CD14-positive monocyte (primary cell): ENCODE data around the gene OR4C13. TPM values are rescaled to one million over a fixed set of nuclear protein-coding genes. Genes with fewer than 3 reads are reported as not detected.
"Not testable (repeated sequence)": the region's sequence is repeated elsewhere in the genome, so short reads cannot be mapped to it uniquely, and the experiment has no call there.

Experiments used
- DNase-seq, 3 donors: peaks; one replicate each; pipeline ENCODE4 v3.0.0-alpha.2; 2011 to 2022
- H2AFZ ChIP-seq: 2 replicates; pipeline ENCODE4 v1.6.0; 2012; ENCODE audit warnings: mild to moderate bottlenecking, low read depth, low read length, inconsistent platforms; ENCODE audit not compliant: insufficient read depth, poor library complexity, severe bottlenecking
- H3K27ac ChIP-seq, 2 donors: 1 replicate in 1 of 2; 2 replicates in 1 of 2; pipeline ENCODE4 v1.5.1; 2012 to 2013; ENCODE audit warnings: low read length in 2 of 2, control low read depth in 1 of 2, inconsistent platforms in 1 of 2, low read depth in 1 of 2, mild to moderate bottlenecking in 1 of 2
- H3K27me3 ChIP-seq, 2 donors: one replicate each; pipeline versions ENCODE4 v1.6.0 to v1.6.1; 2011 to 2013; ENCODE audit warnings: low read length in 2 of 2; ENCODE audit not compliant: control insufficient read depth in 2 of 2, insufficient read depth in 2 of 2
- H3K36me3 ChIP-seq, 2 donors: replicated peaks in 1 of 2; 1 replicate in 1 of 2; 2 replicates in 1 of 2; pipeline versions ENCODE4 v1.5.1 to v1.6.1; 2012 to 2013; ENCODE audit warnings: low read length in 2 of 2, control low read depth in 1 of 2, inconsistent platforms in 1 of 2, mild to moderate bottlenecking in 1 of 2; ENCODE audit not compliant: insufficient read depth in 2 of 2, control insufficient read depth in 1 of 2
- H3K4me1 ChIP-seq, 2 donors: 1 replicate in 1 of 2; 2 replicates in 1 of 2; pipeline versions ENCODE4 v1.5.1 to v1.6.1; 2012 to 2013; ENCODE audit warnings: low read length in 2 of 2, control low read depth in 1 of 2, inconsistent platforms in 1 of 2, mild to moderate bottlenecking in 1 of 2, moderate library complexity in 1 of 2; ENCODE audit not compliant: insufficient read depth in 2 of 2, control insufficient read depth in 1 of 2
- H3K4me2 ChIP-seq: replicated peaks from 2 replicates; pipeline ENCODE3; 2012; ENCODE audit warnings: low read length, moderate library complexity, mild to moderate bottlenecking; ENCODE audit not compliant: poor library complexity, severe bottlenecking; ENCODE audit errors: extremely low read depth
- H3K4me3 ChIP-seq, 3 experiments: fragments of 200-600 bp in 1 of 3; sonication (generic) in 1 of 3; replicated peaks in 1 of 3; 1 replicate in 2 of 3; 2 replicates in 1 of 3; pipeline ENCODE4 v1.5.1; 2011 to 2013; ENCODE audit warnings: low read length in 3 of 3, mild to moderate bottlenecking in 3 of 3, control low read depth in 2 of 3, low read depth in 2 of 3, inconsistent platforms in 1 of 3, moderate library complexity in 1 of 3
- H3K79me2 ChIP-seq: 2 replicates; pipeline ENCODE4 v1.6.0; 2012; ENCODE audit warnings: mild to moderate bottlenecking, control low read depth, inconsistent platforms, low read length, moderate library complexity; ENCODE audit not compliant: insufficient read depth
- H3K9ac ChIP-seq: 2 replicates; pipeline ENCODE4 v1.6.0; 2017; ENCODE audit warnings: low read length, mild to moderate bottlenecking; ENCODE audit not compliant: insufficient read depth, poor library complexity, severe bottlenecking
- H3K9me3 ChIP-seq, 2 donors: replicated peaks in 1 of 2; 1 replicate in 1 of 2; 2 replicates in 1 of 2; pipeline versions ENCODE4 v1.5.1 to v1.6.1; 2012 to 2013; ENCODE audit warnings: low read length in 2 of 2, control low read depth in 1 of 2; ENCODE audit not compliant: control insufficient read depth in 1 of 2, insufficient read depth in 1 of 2
- H4K20me1 ChIP-seq: 2 replicates; pipeline ENCODE4 v1.6.0; 2012; ENCODE audit warnings: mild to moderate bottlenecking, low read length, control low read depth, moderate library complexity; ENCODE audit not compliant: insufficient read depth
- H3K27ac Mint-ChIP-seq, 7 donors: one replicate each; pipeline ENCODE4 v1.8.0; 2020; ENCODE audit warnings: mild to moderate bottlenecking in 7 of 7, mixed read lengths in 7 of 7, moderate library complexity in 6 of 7, inconsistent platforms in 2 of 7
- H3K27me3 Mint-ChIP-seq, 3 donors: one replicate each; pipeline ENCODE4 v1.8.0; 2021 to 2022; ENCODE audit warnings: low read depth in 3 of 3, mild to moderate bottlenecking in 3 of 3, mixed read lengths in 3 of 3, moderate library complexity in 3 of 3, inconsistent platforms in 1 of 3
- H3K36me3 Mint-ChIP-seq, 2 donors: one replicate each; pipeline ENCODE4 v1.8.0; 2020; ENCODE audit warnings: mixed read lengths in 2 of 2, inconsistent platforms in 1 of 2, mild to moderate bottlenecking in 1 of 2
- H3K4me1 Mint-ChIP-seq: one replicate; pipeline ENCODE4 v1.8.0; 2020; ENCODE audit warnings: mild to moderate bottlenecking, mixed read lengths
- H3K4me3 Mint-ChIP-seq, 2 donors: one replicate each; pipeline ENCODE4 v1.8.0; 2020; ENCODE audit warnings: mild to moderate bottlenecking in 2 of 2, mixed read lengths in 2 of 2, moderate library complexity in 1 of 2
- H3K9me3 Mint-ChIP-seq, 7 donors: one replicate each; pipeline ENCODE4 v1.8.0; 2020 to 2022; ENCODE audit warnings: mixed read lengths in 7 of 7, mild to moderate bottlenecking in 6 of 7, moderate library complexity in 6 of 7, inconsistent platforms in 2 of 7
- CTCF ChIP-seq: fragments of 200-600 bp; IDR thresholded peaks from one replicate; pipeline ENCODE4 v1.8.0; 2022; ENCODE audit warnings: antibody characterized with exemption, mild to moderate bottlenecking
- WGBS: methylation state at CpG from one replicate; pipeline ENCODE4 v1.1.5; 2013; ENCODE audit warnings: missing lambda C conversion rate; ENCODE audit not compliant: insufficient coverage; 5-methylcytosine and 5-hydroxymethylcytosine counted together
- intact Hi-C, 2 donors: fragments of 100-400 bp; cut with micrococcal nuclease; formaldehyde crosslinking; loops; one replicate each; pipeline versions ENCODE4 v1.15.0 to v1.15.1; 2023
- polyA plus RNA-seq, 3 donors: library from polyadenylated mRNA; depleted of rRNA in 1 of 3; unstranded in 2 of 3; stranded (reverse) in 1 of 3; fragments of 300-500 nt in 2 of 3; fragments of >200 nt in 1 of 3; fragmentation: Illumina TruSeq in 2 of 3; gene quantifications; 1 replicate in 2 of 3; 2 replicates in 1 of 3; pipeline ENCODE4 v1.2.3, GENCODE V29; 2012 to 2021

OR4C13 gene
- polyA plus RNA-seq, 3 donors: not detected

- H3K27me3 ChIP-seq, DNase-seq, H3K9me3 Mint-ChIP-seq, H3K27me3 Mint-ChIP-seq, H3K79me2 ChIP-seq, H2AFZ ChIP-seq, H3K9me3 ChIP-seq, H3K4me2 ChIP-seq, H3K4me3 ChIP-seq, H3K9ac ChIP-seq, H3K27ac ChIP-seq, H3K4me3 Mint-ChIP-seq, intact Hi-C loops, H3K36me3 Mint-ChIP-seq, H3K36me3 ChIP-seq, H3K4me1 ChIP-seq, H3K27ac Mint-ChIP-seq, H3K4me1 Mint-ChIP-seq, H4K20me1 ChIP-seq: not testable (repeated sequence)
- WGBS: no CpG with 5 or more reads among the region's 1 CpG
Observed at GRCh38 chr11:49982435-49982834, 30.2 kb downstream of the OR4C13 start, which contains the start of gene OR4C12. Gene OR4C12, minus strand, starts transcription at chr11:49982535. Its CDS starts 34 bp downstream, at chr11:49982501.

- no peaks in the 10 kb centered on the region for H3K27me3 ChIP-seq
- H3K4me2 ChIP-seq: no peak overlapping the region
- H4K20me1 ChIP-seq: no peaks in the 10 kb centered on the region
- no peak overlapping the region for H3K4me3 Mint-ChIP-seq
- peaks cover 3 to 6% of the 10 kb centered on the region in 2 donors for H3K9me3 ChIP-seq
- peaks cover 0 to 16% (median 2%) of the 10 kb centered on the region in 7 donors for H3K9me3 Mint-ChIP-seq
- H3K4me3 ChIP-seq: no peak overlapping the region
- H2AFZ ChIP-seq: no peak overlapping the region
- no peaks in the 10 kb centered on the region for H3K36me3 Mint-ChIP-seq
- no peaks in the 10 kb centered on the region for H3K27me3 Mint-ChIP-seq
- no peaks in the 10 kb centered on the region for H3K4me1 ChIP-seq
- peak; percentile 27 for TF ChIP-seq CTCF
- H3K36me3 ChIP-seq: no peaks in the 10 kb centered on the region
- H3K27ac ChIP-seq: no peak overlapping the region
- WGBS: 33% methylated on average over 3 of the region's 6 CpGs
- H3K9ac ChIP-seq: no peak overlapping the region
- DNase-seq: peak in 1 of 3 donors; percentile 5
- H3K27ac Mint-ChIP-seq: no peak overlapping the region
- H3K4me1 Mint-ChIP-seq: no peaks in the 10 kb centered on the region
- H3K79me2 ChIP-seq: no peaks in the 10 kb centered on the region
- intact Hi-C loops: no loop called here
Observed at GRCh38 chr11:49995565-49995964, 43.4 kb downstream of the OR4C13 start.

Other genes with a start within 250 kb of the OR4C13 start
- not detected for gene OR4C12, start 30.1 kb downstream of the OR4C13 start, polyA plus RNA-seq
- gene OR4C45, start 80.5 kb downstream of the OR4C13 start, polyA plus RNA-seq: not detected